GM23338 (cell line): ENCODE results near the gene TAF11. TPM values are rescaled to one million over a fixed set of nuclear protein-coding genes. Genes with fewer than 3 reads are reported as not detected.
A peak's percentile ranks its signal among the peaks of the same experiment; 100 is the strongest.

Experiments used
- ATAC-seq: fragments of 200-7000 bp; cut with Tn5 transposase; 3 replicates; pipeline ENCODE4 v1.9.1; 2020
- DNase-seq: peaks from one replicate; pipeline ENCODE4 v3.0.0-alpha.2; 2015; ENCODE audit warnings: low spot score
- H2AFZ ChIP-seq: fragments of 200-600 bp; sonication (generic); 2 replicates; pipeline ENCODE4 v1.8.0; 2016; ENCODE audit warnings: antibody characterized with exemption, mild to moderate bottlenecking, moderate library complexity
- H3F3A ChIP-seq: fragments of 200-600 bp; sonication (generic); replicated peaks from 2 replicates; pipeline ENCODE4 v1.8.0; 2017; ENCODE audit warnings: antibody characterized with exemption, mixed run types, low read depth
- H3K27ac ChIP-seq: fragments of 200-600 bp; sonication (generic); 2 replicates; pipeline ENCODE4 v1.6.1; 2016; ENCODE audit warnings: low read depth
- H3K27me3 ChIP-seq: fragments of 200-600 bp; sonication (generic); 2 replicates; pipeline ENCODE4 v1.8.0; 2016; ENCODE audit warnings: mild to moderate bottlenecking, mixed run types, moderate library complexity; ENCODE audit not compliant: insufficient read depth
- H3K36me3 ChIP-seq: fragments of 200-600 bp; sonication (generic); 2 replicates; pipeline ENCODE4 v1.8.0; 2016; ENCODE audit warnings: mild to moderate bottlenecking; ENCODE audit not compliant: insufficient read depth
- H3K4me1 ChIP-seq: fragments of 200-600 bp; sonication (generic); 2 replicates; pipeline ENCODE4 v1.8.0; 2016; ENCODE audit warnings: mild to moderate bottlenecking, moderate library complexity; ENCODE audit not compliant: insufficient read depth
- H3K4me2 ChIP-seq: fragments of 200-600 bp; sonication (generic); 2 replicates; pipeline ENCODE4 v1.7.1; 2017; ENCODE audit warnings: mixed run types
- H3K4me3 ChIP-seq: fragments of 200-600 bp; sonication (generic); 2 replicates; pipeline ENCODE4 v1.6.1; 2016; ENCODE audit warnings: mixed run types
- H3K79me2 ChIP-seq: fragments of 200-600 bp; sonication (generic); replicated peaks from 2 replicates; pipeline ENCODE4 v1.8.0; 2017; ENCODE audit warnings: mild to moderate bottlenecking; ENCODE audit not compliant: insufficient read depth
- H3K9me2 ChIP-seq: fragments of 200-600 bp; sonication (generic); 2 replicates; pipeline ENCODE4 v1.8.0; 2017; ENCODE audit not compliant: insufficient read depth
- H4K20me1 ChIP-seq: fragments of 200-600 bp; sonication (generic); replicated peaks from 2 replicates; pipeline ENCODE4 v1.8.0; 2017; ENCODE audit warnings: mild to moderate bottlenecking; ENCODE audit not compliant: insufficient read depth
- H3K27ac Mint-ChIP-seq: 2 replicates; pipeline ENCODE4 v1.8.0; 2020; ENCODE audit warnings: inconsistent platforms, mild to moderate bottlenecking, moderate library complexity, mixed read lengths
- H3K27me3 Mint-ChIP-seq: 3 replicates; pipeline ENCODE4 v1.8.0; 2022; ENCODE audit warnings: low read depth, mild to moderate bottlenecking, moderate library complexity, mixed read lengths, inconsistent platforms; ENCODE audit not compliant: insufficient read depth, poor library complexity
- H3K36me3 Mint-ChIP-seq: 3 replicates; pipeline ENCODE4 v1.8.0; 2021; ENCODE audit warnings: low read depth, mild to moderate bottlenecking, inconsistent platforms, moderate library complexity, mixed read lengths
- H3K4me1 Mint-ChIP-seq: 3 replicates; pipeline ENCODE4 v1.8.0; 2020; ENCODE audit warnings: mild to moderate bottlenecking, inconsistent platforms, mixed read lengths
- H3K4me3 Mint-ChIP-seq: 3 replicates; pipeline ENCODE4 v1.8.0; 2021; ENCODE audit warnings: moderate library complexity, mild to moderate bottlenecking, inconsistent platforms, mixed read lengths
- H3K9me3 Mint-ChIP-seq: 3 replicates; pipeline ENCODE4 v1.8.0; 2020; ENCODE audit warnings: moderate library complexity, mild to moderate bottlenecking, inconsistent platforms, mixed read lengths
- CREB1 ChIP-seq: fragments of 250-450 bp; sonication (Bioruptor Pico); IDR thresholded peaks from 2 replicates; pipeline ENCODE4 v1.5.0; 2020; ENCODE audit warnings: low read depth, mild to moderate bottlenecking, moderate library complexity
- CTCF ChIP-seq, 2 experiments: fragments of 200-600 bp in 1 of 2; sonication (generic) in 1 of 2; conservative IDR thresholded peaks; 2 replicates each; pipeline versions ENCODE4 v1.5.1 to v1.6.1; 2016 to 2017; ENCODE audit warnings: antibody characterized with exemption in 2 of 2, low read depth in 2 of 2, mild to moderate bottlenecking in 2 of 2, moderate library complexity in 1 of 2
- ETS1 ChIP-seq: IDR thresholded peaks from 2 replicates; pipeline ENCODE4 v1.6.1; 2016; ENCODE audit warnings: antibody characterized with exemption
- EZH2 ChIP-seq: fragments of 200-600 bp; sonication (generic); IDR thresholded peaks from one replicate; pipeline ENCODE4 v1.8.0; 2017; ENCODE audit warnings: antibody characterized with exemption, mild to moderate bottlenecking, low read depth; ENCODE audit not compliant: unreplicated experiment
- EZH2phosphoT487 ChIP-seq: fragments of 200-600 bp; sonication (generic); IDR thresholded peaks from one replicate; pipeline ENCODE4 v1.8.1; 2018; ENCODE audit warnings: antibody characterized with exemption; ENCODE audit not compliant: unreplicated experiment
- JUNB ChIP-seq: IDR thresholded peaks from one replicate; pipeline ENCODE4 v1.6.1; 2016; ENCODE audit warnings: antibody characterized with exemption; ENCODE audit not compliant: unreplicated experiment
- NANOG ChIP-seq: IDR thresholded peaks from 2 replicates; pipeline ENCODE4 v1.6.1; 2016; ENCODE audit warnings: antibody characterized with exemption, borderline replicate concordance
- POLR2AphosphoS5 ChIP-seq: IDR thresholded peaks from 2 replicates; pipeline ENCODE4 v1.6.1; 2016; ENCODE audit warnings: antibody characterized with exemption, low read depth
- REST ChIP-seq: IDR thresholded peaks from one replicate; pipeline ENCODE4 v1.6.1; 2018; ENCODE audit warnings: antibody characterized with exemption; ENCODE audit not compliant: unreplicated experiment
- STAT1 ChIP-seq: IDR thresholded peaks from one replicate; pipeline ENCODE4 v1.6.1; 2016; ENCODE audit warnings: antibody characterized with exemption; ENCODE audit not compliant: unreplicated experiment
- ZNF114 ChIP-seq: fragments of 250-450 bp; sonication (Bioruptor Pico); IDR thresholded peaks from 2 replicates; pipeline ENCODE4 v1.5.0; 2020; ENCODE audit warnings: mild to moderate bottlenecking, moderate library complexity
- ZNF331 ChIP-seq: fragments of 250-450 bp; sonication (Bioruptor Pico); IDR thresholded peaks from 2 replicates; pipeline ENCODE4 v1.5.0; 2020; ENCODE audit warnings: low read depth, mild to moderate bottlenecking, moderate library complexity
- ZNF462 ChIP-seq: fragments of 250-450 bp; sonication (Bioruptor Pico); IDR thresholded peaks from 2 replicates; pipeline ENCODE4 v1.5.0; 2020; ENCODE audit warnings: mild to moderate bottlenecking, moderate library complexity
- polyA plus RNA-seq: library from polyadenylated mRNA; unstranded; fragments of >200 nt; fragmentation: Nextera tagmentation; extraction: Ambion mirVana; gene quantifications from 2 replicates; pipeline ENCODE4 v1.2.1, GENCODE V29; 2016
- total RNA-seq: library from RNA; depleted of rRNA; stranded (reverse); fragments of >200 nt; shearing (Covaris generic); gene quantifications from 2 replicates; pipeline ENCODE4 v1.2.3, GENCODE V29; 2014

TAF11 gene
- total and polyA plus RNA-seq, 2 experiments from 2014 or later: 51.1 to 65.3 TPM

- Histone ChIP-seq H3F3A (no peaks in the 10 kb centered on the region), H2AFZ (no peak overlapping the region), H3K4me1 (no peaks in the 10 kb centered on the region), H3K27me3 (no peaks in the 10 kb centered on the region), H3K4me3 (no peak overlapping the region), H3K36me3 (peaks cover 14% of the 10 kb centered on the region), H3K27ac (no peak overlapping the region), H3K79me2 (no peaks in the 10 kb centered on the region), H3K4me2 (no peak overlapping the region), H4K20me1 (no peaks in the 10 kb centered on the region; the same call in 1 of the 2 replicates), H3K9me2 (no peaks in the 10 kb centered on the region)
- TF ChIP-seq ZNF114 (CRISPR knock-in tag) (no peak), ZNF462 (no peak), NANOG (no peak), EZH2phosphoT487 (no peak), CREB1 (CRISPR knock-in tag) (no peak), ETS1 (no peak), REST (no peak), STAT1 (no peak), POLR2AphosphoS5 (no peak), EZH2 (no peak), JUNB (no peak), CTCF (conservative IDR thresholded peaks at IDR 0.05; ENCODE audit: low read depth in 2 of 2) (no peak), ZNF331 (no peak)
- Mint-ChIP-seq H3K4me1 (peaks cover 15% of the 10 kb centered on the region), H3K9me3 (no peaks in the 10 kb centered on the region), H3K27me3 (no peaks in the 10 kb centered on the region), H3K27ac (peak overlapping the region; percentile 94), H3K4me3 (peak overlapping the region; percentile 22; the same call in 1 of the 3 replicates), H3K36me3 (peaks cover 53% of the 10 kb centered on the region)
- peak; percentile 35 for DNase-seq
- peak; percentile 78 for ATAC-seq
Measured at GRCh38 chr6:34852406-34853085, 35.3 kb downstream of the TAF11 start.
